H1 (cell line): ENCODE results near the gene PRR23E. TPM values are rescaled to one million over a fixed set of nuclear protein-coding genes. Genes with fewer than 3 reads are reported as not detected.

Source experiments
- CTCF ChIA-PET: fragments of 300-600 bp; sonication (Branson Sonifier 250); formaldehyde crosslinking; loops from one replicate; lab custom pipeline; 2021; ENCODE audit not compliant: partially characterized antibody; lab: Charles Lee
- POLR2A ChIA-PET: fragments of 300-600 bp; sonication (Branson Sonifier 250); formaldehyde crosslinking; loops from one replicate; lab custom pipeline; 2021; ENCODE audit warnings: inconsistent platforms; ENCODE audit not compliant: partially characterized antibody; lab: Charles Lee
- DNase-seq, 2 experiments: peaks; one replicate each; pipeline versions ENCODE4 v3.0.0 to v3.0.0-alpha.2; 2010 to 2022; ENCODE audit warnings: low spot score in 2 of 2, low read depth in 1 of 2, mixed read lengths in 1 of 2
- FAIRE-seq: peaks from 2 replicates; lab custom pipeline; 2011; peaks lifted over from hg19 to GRCh38; lab: Jason Lieb, UNC
- H2AFZ ChIP-seq: 2 replicates; pipeline ENCODE4 v1.8.1; 2012; ENCODE audit warnings: low read length, inconsistent platforms
- H2AK5ac ChIP-seq: 2 replicates; pipeline ENCODE4 v1.6.1; 2013; ENCODE audit warnings: low read depth, low read length
- H2BK120ac ChIP-seq: replicated peaks from 2 replicates; pipeline ENCODE3; 2013; ENCODE audit warnings: low read depth, low read length, inconsistent platforms
- H2BK12ac ChIP-seq: 2 replicates; pipeline ENCODE4 v1.6.1; 2013; ENCODE audit warnings: low read depth, low read length
- H2BK15ac ChIP-seq: 2 replicates; pipeline ENCODE4 v1.6.1; 2013; ENCODE audit warnings: low read length
- H2BK20ac ChIP-seq: 2 replicates; pipeline ENCODE4 v1.6.1; 2013; ENCODE audit warnings: low read length
- H2BK5ac ChIP-seq: 2 replicates; pipeline ENCODE4 v1.6.1; 2013; ENCODE audit warnings: low read depth, low read length
- H3K14ac ChIP-seq: 2 replicates; pipeline ENCODE4 v1.6.1; 2013; ENCODE audit warnings: inconsistent platforms; ENCODE audit not compliant: insufficient read length
- H3K18ac ChIP-seq: 2 replicates; pipeline ENCODE4 v1.6.1; 2013; ENCODE audit warnings: low read length; ENCODE audit errors: extremely low read depth
- H3K23ac ChIP-seq: 2 replicates; pipeline ENCODE4 v1.6.1; 2013; ENCODE audit warnings: inconsistent platforms; ENCODE audit not compliant: insufficient read length
- H3K23me2 ChIP-seq: 2 replicates; pipeline ENCODE4 v1.6.1; 2013; ENCODE audit warnings: low read depth, low read length
- H3K27ac ChIP-seq: 2 replicates; pipeline ENCODE4 v1.6.1; 2011; ENCODE audit warnings: low read depth, low read length, inconsistent platforms
- H3K27me3 ChIP-seq, 4 experiments: replicated peaks in 1 of 4; 1 replicate in 1 of 4; 2 replicates in 3 of 4; pipeline versions ENCODE4 v1.6.1 to v1.8.1; 2011 to 2013; ENCODE audit warnings: low read length in 3 of 4, mild to moderate bottlenecking in 3 of 4, inconsistent platforms in 2 of 4, mixed read lengths in 2 of 4, moderate library complexity in 1 of 4; ENCODE audit not compliant: control insufficient read depth in 3 of 4, insufficient read depth in 3 of 4; ENCODE audit errors: extremely low read depth in 1 of 4
- H3K36me3 ChIP-seq, 4 experiments: 2 replicates each; pipeline versions ENCODE4 v1.6.1 to v1.8.1; 2011 to 2013; ENCODE audit warnings: mild to moderate bottlenecking in 4 of 4, low read length in 3 of 4, moderate library complexity in 2 of 4, control low read depth in 1 of 4, inconsistent platforms in 1 of 4; ENCODE audit not compliant: insufficient read depth in 4 of 4, control insufficient read depth in 2 of 4
- H3K4ac ChIP-seq: replicated peaks from 2 replicates; pipeline ENCODE3; 2013; ENCODE audit warnings: low read length, low read depth, mixed read lengths, inconsistent platforms; ENCODE audit not compliant: insufficient read length
- H3K4me1 ChIP-seq, 4 experiments: replicated peaks in 1 of 4; 1 replicate in 1 of 4; 2 replicates in 3 of 4; pipeline versions ENCODE4 v1.6.1 to v1.8.1; 2011 to 2013; ENCODE audit warnings: low read length in 3 of 4, inconsistent platforms in 2 of 4, mixed read lengths in 1 of 4; ENCODE audit not compliant: insufficient read depth in 4 of 4, control insufficient read depth in 3 of 4
- H3K4me2 ChIP-seq, 2 experiments: 2 replicates each; pipeline versions ENCODE4 v1.6.1 to v1.8.1; 2011 to 2013; ENCODE audit warnings: low read depth in 2 of 2, low read length in 2 of 2, control low read depth in 1 of 2, inconsistent platforms in 1 of 2, mild to moderate bottlenecking in 1 of 2; ENCODE audit not compliant: insufficient read depth in 1 of 2
- H3K4me3 ChIP-seq, 4 experiments: fragments of 200-600, 300-600 bp in 1 of 4; sonication (generic), shearing (Covaris generic), sonication (Bioruptor Twin) in 1 of 4; 2 replicates each; pipeline versions ENCODE4 v1.5.1 to v1.8.1; 2011 to 2016; ENCODE audit warnings: low read length in 4 of 4, low read depth in 3 of 4, control low read depth in 2 of 4, inconsistent platforms in 2 of 4, mild to moderate bottlenecking in 2 of 4, mixed read lengths in 1 of 4, moderate library complexity in 1 of 4; ENCODE audit not compliant: insufficient read depth in 2 of 4; ENCODE audit errors: extremely low read depth in 1 of 4
- H3K56ac ChIP-seq: replicated peaks from 2 replicates; pipeline ENCODE3; 2013; ENCODE audit warnings: low read depth, mild to moderate bottlenecking, mixed read lengths, low read length, inconsistent platforms; ENCODE audit not compliant: insufficient read length
- H3K79me1 ChIP-seq: 2 replicates; pipeline ENCODE4 v1.6.1; 2013; ENCODE audit warnings: low read depth, low read length, control low read depth
- H3K79me2 ChIP-seq, 2 experiments: 2 replicates each; pipeline versions ENCODE4 v1.6.1 to v1.8.1; 2012 to 2013; ENCODE audit warnings: low read length in 2 of 2, mild to moderate bottlenecking in 2 of 2, inconsistent platforms in 1 of 2; ENCODE audit not compliant: insufficient read depth in 2 of 2, control insufficient read depth in 1 of 2
- H3K9ac ChIP-seq, 4 experiments: replicated peaks in 1 of 4; 1 replicate in 1 of 4; 2 replicates in 3 of 4; pipeline versions ENCODE4 v1.6.1 to v1.8.1; 2011 to 2013; ENCODE audit warnings: low read depth in 3 of 4, low read length in 3 of 4, control low read depth in 2 of 4, mild to moderate bottlenecking in 2 of 4, moderate library complexity in 2 of 4, inconsistent platforms in 1 of 4; ENCODE audit errors: extremely low read depth in 1 of 4
- H3K9me3 ChIP-seq, 2 experiments: 2 replicates each; pipeline versions ENCODE4 v1.6.1 to v1.8.1; 2012 to 2013; ENCODE audit warnings: mild to moderate bottlenecking in 2 of 2, moderate library complexity in 2 of 2, control low read depth in 1 of 2, inconsistent platforms in 1 of 2, low read depth in 1 of 2, low read length in 1 of 2, mixed read lengths in 1 of 2; ENCODE audit not compliant: insufficient read depth in 2 of 2
- H4K20me1 ChIP-seq, 2 experiments: replicated peaks in 1 of 2; 2 replicates each; pipeline versions ENCODE3 to v1.8.1; 2011 to 2013; ENCODE audit warnings: inconsistent platforms in 2 of 2, low read length in 2 of 2, mild to moderate bottlenecking in 1 of 2; ENCODE audit not compliant: insufficient read depth in 2 of 2, control insufficient read depth in 1 of 2
- H4K5ac ChIP-seq: 2 replicates; pipeline ENCODE4 v1.6.1; 2013; ENCODE audit warnings: low read length, low read depth, mixed read lengths, inconsistent platforms; ENCODE audit not compliant: insufficient read length
- H4K8ac ChIP-seq: 2 replicates; pipeline ENCODE4 v1.8.0; 2013; ENCODE audit warnings: mild to moderate bottlenecking, moderate library complexity, low read length, inconsistent platforms; ENCODE audit not compliant: insufficient read depth; ENCODE audit errors: extremely low read depth
- H4K91ac ChIP-seq: replicated peaks from 2 replicates; pipeline ENCODE3; 2013; ENCODE audit warnings: low read length, mixed read lengths, inconsistent platforms; ENCODE audit not compliant: insufficient read length
- CBX8 ChIP-seq: fragments of 300-800, 300-1000 bp; sonication (generic); IDR thresholded peaks from 2 replicates; pipeline ENCODE4 v1.7.1; 2016; ENCODE audit warnings: low read depth, low read length, borderline replicate concordance
- MAX ChIP-seq: IDR thresholded peaks from 2 replicates; pipeline ENCODE4 v1.6.1; 2012; ENCODE audit warnings: inconsistent platforms
- RNF2 ChIP-seq: fragments of 200-900, 300-1000 bp; sonication (generic); IDR thresholded peaks from 2 replicates; pipeline ENCODE4 v1.7.1; 2016; ENCODE audit warnings: borderline replicate concordance, low read depth, mild to moderate bottlenecking, antibody characterized with exemption, low read length; ENCODE audit not compliant: poor library complexity, severe bottlenecking; ENCODE audit errors: missing control alignments
- RXRA ChIP-seq: IDR thresholded peaks from 2 replicates; pipeline ENCODE4 v1.6.1; 2011; ENCODE audit warnings: low read depth, mild to moderate bottlenecking, low read length, moderate library complexity; ENCODE audit not compliant: insufficient read depth
- SAP30 ChIP-seq: fragments of 300-600 bp; sonication (generic); IDR thresholded peaks from 2 replicates; pipeline ENCODE4 v1.7.1; 2012; ENCODE audit warnings: low read length, moderate library complexity, mild to moderate bottlenecking, inconsistent platforms; ENCODE audit not compliant: insufficient read depth, insufficient replicate concordance
- SIN3A ChIP-seq, 2 experiments: IDR thresholded peaks in 1 of 2; conservative IDR thresholded peaks in 1 of 2; 2 replicates each; pipeline ENCODE4 v1.6.1; 2011 to 2012; ENCODE audit warnings: low read length in 2 of 2, improper control_type of control experiment in 1 of 2, low read depth in 1 of 2, mild to moderate bottlenecking in 1 of 2
- SIX5 ChIP-seq: IDR thresholded peaks from 2 replicates; pipeline ENCODE4 v1.6.1; 2011; ENCODE audit warnings: mild to moderate bottlenecking, low read depth, low read length
- SP2 ChIP-seq: IDR thresholded peaks from 2 replicates; pipeline ENCODE4 v1.6.1; 2012; ENCODE audit warnings: mild to moderate bottlenecking, low read length, inconsistent platforms
- WGBS, 2 experiments: shearing (Covaris generic) in 1 of 2; methylation state at CpG; one replicate each; pipeline versions ENCODE4 v1.1.6 to v1.1.7; 2013 to 2015; ENCODE audit warnings: low lambda C conversion rate in 2 of 2, mixed read lengths in 2 of 2, inconsistent platforms in 1 of 2, low coverage in 1 of 2, missing lambda C conversion rate in 1 of 2; ENCODE audit not compliant: insufficient replicate concordance in 2 of 2, insufficient coverage in 1 of 2, insufficient read length in 1 of 2; ENCODE audit errors: extremely low coverage in 1 of 2, missing lambda C conversion rate in 1 of 2; 5-methylcytosine and 5-hydroxymethylcytosine counted together
- polyA plus RNA-seq, 7 experiments: library from polyadenylated mRNA; depleted of rRNA in 3 of 7; stranded (reverse) in 5 of 7; unstranded in 2 of 7; fragments of >200 nt in 5 of 7; fragments of 200-250 nt in 2 of 7; gene quantifications; 1 replicate in 5 of 7; 2 replicates in 1 of 7; 4 replicates in 1 of 7; pipeline versions ENCODE4 v1.2.1 to v1.2.3, GENCODE V29; 2011 to 2013; ENCODE audit warnings: missing spikeins in 2 of 7, mixed read lengths in 2 of 7
- total RNA-seq: library from RNA; stranded (reverse); fragmentation: NEBNext Ultra II Directional; extraction: Animal tissue kit (Norgen Biotek cat#: 25700); gene quantifications from 2 replicates; pipeline ENCODE4 v1.2.1, GENCODE V29; 2021
- TF ChIP-seq, protein P1 (sequence below): IDR thresholded peaks from 2 replicates; pipeline ENCODE4 v1.6.1; 2011; ENCODE audit warnings: low read length, improper control_type of control experiment

The PRR23E gene
- total and polyA plus RNA-seq, 2 of the 8 experiments (the other 6 are each of a cell fraction or from before 2014, with no cell fraction given), result not detected

- no peak overlapping the region for H3K27ac ChIP-seq
- DNase-seq, result no peak
- H3K27me3 ChIP-seq, result no peaks in the 10 kb centered on the region
- H4K8ac ChIP-seq, result no peak overlapping the region
- H3K14ac ChIP-seq, result no peak overlapping the region
- no peak overlapping the region for H3K23ac ChIP-seq
- H4K5ac ChIP-seq, result no peak overlapping the region
- peaks cover 0 to 5% (median 3%) of the 10 kb centered on the region in 4 experiments; a peak in 5 of 7 replicates for H3K4me1 ChIP-seq
- FAIRE-seq, result no peak
- H4K20me1 ChIP-seq, result peaks cover 0 to 1% of the 10 kb centered on the region in 2 experiments
- H2BK20ac ChIP-seq, result no peak overlapping the region
- H2BK5ac ChIP-seq, result no peak overlapping the region
- ChIA-PET CTCF (interaction anchor here (0.6 to 1.0 kb wide), 2 partner anchors 13 to 1375 kb away, joined by 3 read pairs; no protein-coding TSS in a partner anchor), POLR2A (interaction anchor here (1.2 kb wide), 1 partner anchor 15 kb away, joined by 3 read pairs; no protein-coding TSS in a partner anchor)
- no peak overlapping the region for H3K4me2 ChIP-seq
- H2AFZ ChIP-seq, result no peak overlapping the region
- 84% methylated on average over 11 of the region's 15 CpGs; no CpG with 5 or more reads in 1 of the 2 experiments for WGBS, 2 experiments
- H2AK5ac ChIP-seq, result no peak overlapping the region
- H3K56ac ChIP-seq, result no peak overlapping the region
- H2BK120ac ChIP-seq, result no peak overlapping the region
- no peaks in the 10 kb centered on the region for H3K23me2 ChIP-seq
- H2BK12ac ChIP-seq, result no peak overlapping the region
- no peaks in the 10 kb centered on the region for H3K79me1 ChIP-seq
- H3K36me3 ChIP-seq, result no peaks in the 10 kb centered on the region
- no peak overlapping the region for H3K18ac ChIP-seq
- H3K9ac ChIP-seq, result no peak overlapping the region
- no peaks in the 10 kb centered on the region for H3K9me3 ChIP-seq
- H3K79me2 ChIP-seq, result no peaks in the 10 kb centered on the region
- no peak overlapping the region for H3K4me3 ChIP-seq
- H2BK15ac ChIP-seq, result no peak overlapping the region
- H4K91ac ChIP-seq, result no peak overlapping the region
- H3K4ac ChIP-seq, result no peak overlapping the region
- TF ChIP-seq MAX (no peak), RNF2 (no peak), SP2 (no peak), RXRA (no peak), SIN3A (conservative IDR thresholded peaks at IDR 0.05 in 1 of 2, IDR thresholded peaks at IDR 0.05 in 1 of 2; ENCODE audit: low read depth in 1 of 2, low read length in 2 of 2) (no peak), SIX5 (no peak), CBX8 (no peak), SAP30 (no peak)
- TF ChIP-seq, protein P1, sequence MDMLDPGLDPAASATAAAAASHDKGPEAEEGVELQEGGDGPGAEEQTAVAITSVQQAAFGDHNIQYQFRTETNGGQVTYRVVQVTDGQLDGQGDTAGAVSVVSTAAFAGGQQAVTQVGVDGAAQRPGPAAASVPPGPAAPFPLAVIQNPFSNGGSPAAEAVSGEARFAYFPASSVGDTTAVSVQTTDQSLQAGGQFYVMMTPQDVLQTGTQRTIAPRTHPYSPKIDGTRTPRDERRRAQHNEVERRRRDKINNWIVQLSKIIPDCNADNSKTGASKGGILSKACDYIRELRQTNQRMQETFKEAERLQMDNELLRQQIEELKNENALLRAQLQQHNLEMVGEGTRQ, result no peak
These were observed 13.9 kb downstream of the PRR23E start for GRCh38 chr3:127206611-127207516.
